Measurements from ENCODE around the gene TSPAN4. TPM values are rescaled to one million over a fixed set of nuclear protein-coding genes. Genes with fewer than 3 reads are reported as not detected.
A peak's percentile ranks its signal among the peaks of the same experiment; 100 is the strongest.

The TSPAN4 gene
- total and polyA plus RNA-seq, 2 of the 13 experiments (the other 11 are each of a cell fraction or from before 2014, with no cell fraction given): 31.7 to 68.3 TPM

DNA sequence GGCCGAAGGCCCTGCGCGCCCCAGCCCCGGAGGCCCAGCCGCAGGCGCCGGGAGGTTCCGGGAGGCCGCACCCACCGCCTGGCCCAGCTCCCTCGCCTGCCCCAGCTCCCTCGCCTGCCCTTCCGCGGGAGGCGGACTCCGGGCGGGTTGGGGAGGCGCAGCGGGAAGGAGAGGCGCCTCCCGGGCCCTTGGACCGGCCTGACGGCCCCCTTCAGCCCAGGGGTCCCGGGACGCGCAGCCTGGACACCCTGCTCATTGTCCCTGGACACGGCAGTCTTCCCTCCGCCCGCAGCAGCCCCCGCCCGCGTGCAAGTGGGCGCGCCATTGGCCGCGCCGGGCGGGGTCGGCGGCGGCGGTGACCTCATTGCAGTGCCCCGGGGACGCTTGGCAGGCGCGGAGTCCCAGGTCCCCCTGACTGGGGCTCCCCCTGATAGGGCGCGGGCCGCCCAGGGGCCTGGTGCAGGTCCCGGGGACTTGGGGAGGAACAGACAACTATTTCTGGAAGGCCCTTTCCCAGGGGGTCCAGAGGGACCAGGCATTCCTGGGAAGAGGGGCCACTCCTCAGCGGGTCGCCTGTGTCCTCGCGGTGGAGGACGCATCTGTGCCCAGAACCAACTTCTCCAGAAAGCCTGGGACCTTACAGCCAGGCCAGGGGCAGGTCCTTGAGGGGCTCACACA is 9.4 kb upstream of the TSPAN4 start (continued):
- TF ChIP-seq, protein P1, sequence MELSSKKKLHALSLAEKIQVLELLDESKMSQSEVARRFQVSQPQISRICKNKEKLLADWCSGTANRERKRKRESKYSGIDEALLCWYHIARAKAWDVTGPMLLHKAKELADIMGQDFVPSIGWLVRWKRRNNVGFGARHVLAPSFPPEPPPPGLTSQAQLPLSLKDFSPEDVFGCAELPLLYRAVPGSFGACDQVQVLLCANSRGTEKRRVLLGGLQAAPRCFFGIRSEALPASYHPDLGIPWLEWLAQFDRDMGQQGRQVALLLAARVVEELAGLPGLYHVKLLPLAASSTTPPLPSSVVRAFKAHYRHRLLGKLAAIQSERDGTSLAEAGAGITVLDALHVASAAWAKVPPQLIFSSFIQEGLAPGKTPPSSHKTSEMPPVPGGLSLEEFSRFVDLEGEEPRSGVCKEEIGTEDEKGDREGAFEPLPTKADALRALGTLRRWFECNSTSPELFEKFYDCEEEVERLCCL (CRISPR knock-in tag; IDR thresholded peaks at IDR 0.05; ENCODE audit: borderline replicate concordance): no peak
- TF ChIP-seq BRCA1 (CRISPR knock-in tag; IDR thresholded peaks at IDR 0.05) (no peak), MAZ (IDR thresholded peaks at IDR 0.05; ENCODE audit: borderline replicate concordance, low read depth, low read length) (peak; percentile 73; the same call in 1 of the 2 replicates), MAZ (CRISPR knock-in tag; IDR thresholded peaks at IDR 0.05; ENCODE audit: low read depth) (no peak), NFIB (CRISPR knock-in tag; IDR thresholded peaks at IDR 0.05; ENCODE audit: borderline replicate concordance) (no peak), ZNF234 (CRISPR knock-in tag; conservative IDR thresholded peaks at IDR 0.05) (no peak), SP5 (CRISPR knock-in tag; IDR thresholded peaks at IDR 0.05; ENCODE audit: borderline replicate concordance, low read depth) (no peak), ZFYVE20 (CRISPR knock-in tag; IDR thresholded peaks at IDR 0.05; ENCODE audit: borderline replicate concordance, low read depth) (no peak), ZZZ3 (CRISPR knock-in tag; IDR thresholded peaks at IDR 0.05; ENCODE audit: borderline replicate concordance) (no peak), YEATS2 (CRISPR knock-in tag; IDR thresholded peaks at IDR 0.05; ENCODE audit: borderline replicate concordance) (no peak), ZNF567 (CRISPR knock-in tag; IDR thresholded peaks at IDR 0.05; ENCODE audit: borderline replicate concordance) (no peak), NCOR1 (IDR thresholded peaks at IDR 0.05; ENCODE audit: borderline replicate concordance, low read length) (no peak), MED1 (CRISPR knock-in tag; IDR thresholded peaks at IDR 0.05) (no peak), SNAI1 (CRISPR knock-in tag; IDR thresholded peaks at IDR 0.05; ENCODE audit: borderline replicate concordance) (no peak), FOSL1 (CRISPR knock-in tag; IDR thresholded peaks at IDR 0.05; ENCODE audit: borderline replicate concordance) (no peak), REPIN1 (CRISPR knock-in tag; IDR thresholded peaks at IDR 0.05; ENCODE audit: borderline replicate concordance, low read depth) (no peak)
- TF ChIP-seq, protein P2, sequence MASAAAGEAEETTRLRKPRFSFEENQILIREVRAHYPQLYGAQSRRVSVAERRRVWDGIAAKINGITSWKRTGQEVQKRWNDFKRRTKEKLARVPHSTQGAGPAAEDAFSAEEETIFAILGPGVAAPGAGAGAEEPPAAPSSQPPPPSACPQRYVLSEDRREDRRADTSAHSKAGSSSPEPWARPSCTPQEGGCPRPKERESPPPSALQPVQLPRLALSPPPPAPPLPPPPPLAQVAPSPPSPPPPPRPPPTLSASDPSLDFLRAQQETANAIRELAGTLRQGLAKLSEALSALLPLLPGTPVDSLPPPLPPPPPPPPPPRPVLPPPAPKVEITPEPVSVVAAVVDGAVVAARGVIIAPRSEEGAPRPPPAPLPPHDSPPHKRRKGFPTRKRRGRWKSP (CRISPR knock-in tag; IDR thresholded peaks at IDR 0.05): no peak
- TF ChIP-seq, protein P3, sequence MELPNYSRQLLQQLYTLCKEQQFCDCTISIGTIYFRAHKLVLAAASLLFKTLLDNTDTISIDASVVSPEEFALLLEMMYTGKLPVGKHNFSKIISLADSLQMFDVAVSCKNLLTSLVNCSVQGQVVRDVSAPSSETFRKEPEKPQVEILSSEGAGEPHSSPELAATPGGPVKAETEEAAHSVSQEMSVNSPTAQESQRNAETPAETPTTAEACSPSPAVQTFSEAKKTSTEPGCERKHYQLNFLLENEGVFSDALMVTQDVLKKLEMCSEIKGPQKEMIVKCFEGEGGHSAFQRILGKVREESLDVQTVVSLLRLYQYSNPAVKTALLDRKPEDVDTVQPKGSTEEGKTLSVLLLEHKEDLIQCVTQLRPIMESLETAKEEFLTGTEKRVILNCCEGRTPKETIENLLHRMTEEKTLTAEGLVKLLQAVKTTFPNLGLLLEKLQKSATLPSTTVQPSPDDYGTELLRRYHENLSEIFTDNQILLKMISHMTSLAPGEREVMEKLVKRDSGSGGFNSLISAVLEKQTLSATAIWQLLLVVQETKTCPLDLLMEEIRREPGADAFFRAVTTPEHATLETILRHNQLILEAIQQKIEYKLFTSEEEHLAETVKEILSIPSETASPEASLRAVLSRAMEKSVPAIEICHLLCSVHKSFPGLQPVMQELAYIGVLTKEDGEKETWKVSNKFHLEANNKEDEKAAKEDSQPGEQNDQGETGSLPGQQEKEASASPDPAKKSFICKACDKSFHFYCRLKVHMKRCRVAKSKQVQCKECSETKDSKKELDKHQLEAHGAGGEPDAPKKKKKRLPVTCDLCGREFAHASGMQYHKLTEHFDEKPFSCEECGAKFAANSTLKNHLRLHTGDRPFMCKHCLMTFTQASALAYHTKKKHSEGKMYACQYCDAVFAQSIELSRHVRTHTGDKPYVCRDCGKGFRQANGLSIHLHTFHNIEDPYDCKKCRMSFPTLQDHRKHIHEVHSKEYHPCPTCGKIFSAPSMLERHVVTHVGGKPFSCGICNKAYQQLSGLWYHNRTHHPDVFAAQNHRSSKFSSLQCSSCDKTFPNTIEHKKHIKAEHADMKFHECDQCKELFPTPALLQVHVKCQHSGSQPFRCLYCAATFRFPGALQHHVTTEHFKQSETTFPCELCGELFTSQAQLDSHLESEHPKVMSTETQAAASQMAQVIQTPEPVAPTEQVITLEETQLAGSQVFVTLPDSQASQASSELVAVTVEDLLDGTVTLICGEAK (IDR thresholded peaks at IDR 0.05): no peak
- TF ChIP-seq, protein P3 (CRISPR knock-in tag; IDR thresholded peaks at IDR 0.05): no peak
